Activated CD8-positive, alpha-beta T cell treated with anti-CD3 and anti-CD28 coated beads, Interleukin-2, amount 10 ng/mL, durations not matched to agents 7 days and 5 days (primary cell): ENCODE results near the gene GARIN5A. TPM values are rescaled to one million over a fixed set of nuclear protein-coding genes. Genes with fewer than 3 reads are reported as not detected.

Experiments
- ATAC-seq: fragments of 150-1000 bp; cut with Tn5 transposase; one replicate; pipeline ENCODE4 v1.10.0; 2021; ENCODE audit warnings: moderate library complexity
- CTCF ChIA-PET: fragments of 350-600 bp; sonication (Branson Sonifier 250); formaldehyde crosslinking; loops from one replicate; lab custom pipeline; 2021; ENCODE audit warnings: antibody characterized with exemption; lab: Charles Lee
- POLR2A ChIA-PET: fragments of 350-600 bp; sonication (Branson Sonifier 250); formaldehyde crosslinking; loops from one replicate; lab custom pipeline; 2021; ENCODE audit warnings: antibody characterized with exemption; lab: Charles Lee
- DNase-seq: peaks from one replicate; pipeline ENCODE4 v3.0.0-alpha.2; 2020
- H3K27ac Mint-ChIP-seq: one replicate; pipeline ENCODE4 v1.8.0; 2021; ENCODE audit warnings: mild to moderate bottlenecking, mixed read lengths
- H3K27me3 Mint-ChIP-seq: one replicate; pipeline ENCODE4 v1.8.0; 2021; ENCODE audit warnings: low read depth, mixed read lengths
- H3K36me3 Mint-ChIP-seq: one replicate; pipeline ENCODE4 v1.8.0; 2021; ENCODE audit warnings: low read depth, mixed read lengths
- H3K4me1 Mint-ChIP-seq: one replicate; pipeline ENCODE4 v1.8.0; 2021; ENCODE audit warnings: low read depth, mixed read lengths
- H3K4me3 Mint-ChIP-seq: one replicate; pipeline ENCODE4 v1.8.0; 2021; ENCODE audit warnings: mild to moderate bottlenecking, mixed read lengths
- H3K9me3 Mint-ChIP-seq: one replicate; pipeline ENCODE4 v1.8.0; 2022; ENCODE audit warnings: mixed read lengths; ENCODE audit not compliant: insufficient read depth
- total RNA-seq, 2 experiments: library from RNA; stranded (reverse); gene quantifications; one replicate each; pipeline ENCODE4 v1.2.3, GENCODE V29; 2021

GARIN5A gene
- total RNA-seq, 2 experiments from 2014 or later, result 0.29 TPM; not detected in 1

GRCh38 chr19:50505856-50506611, 29.4 kb upstream of the GARIN5A start:
- DNase-seq, result no peak
- Mint-ChIP-seq H3K27me3 (no peaks in the 10 kb centered on the region), H3K36me3 (peaks cover 7% of the 10 kb centered on the region), H3K4me1 (peaks cover 14% of the 10 kb centered on the region), H3K27ac (no peak overlapping the region), H3K9me3 (no peaks in the 10 kb centered on the region), H3K4me3 (no peak overlapping the region)
- POLR2A ChIA-PET, result no interaction called here
- ATAC-seq, result no peak
- CTCF ChIA-PET, result no interaction called here

- ATAC-seq (peak; percentile 13), DNase-seq (no peak)
- no peak overlapping the region for H3K27ac Mint-ChIP-seq
- ChIA-PET CTCF (no interaction called here), POLR2A (no interaction called here)
- no peaks in the 10 kb centered on the region for H3K4me1 Mint-ChIP-seq
- H3K36me3 Mint-ChIP-seq, result peaks cover 2% of the 10 kb centered on the region
- no peaks in the 10 kb centered on the region for H3K9me3 Mint-ChIP-seq
- no peak overlapping the region for H3K4me3 Mint-ChIP-seq
- no peaks in the 10 kb centered on the region for H3K27me3 Mint-ChIP-seq
Observed at GRCh38 chr19:50501568-50502475, 25.2 kb upstream of the GARIN5A start.

GRCh38 chr19:50501186-50501567, 24.5 kb upstream of the GARIN5A start:
- no peaks in the 10 kb centered on the region for H3K4me1 Mint-ChIP-seq
- H3K9me3 Mint-ChIP-seq, result no peaks in the 10 kb centered on the region
- CTCF ChIA-PET, result no interaction called here
- H3K27ac Mint-ChIP-seq, result no peak overlapping the region
- DNase-seq (no peak), ATAC-seq (peak; percentile 18)
- no peak overlapping the region for H3K4me3 Mint-ChIP-seq
- H3K27me3 Mint-ChIP-seq, result no peaks in the 10 kb centered on the region
- POLR2A ChIA-PET, result no interaction called here
- peaks cover 2% of the 10 kb centered on the region for H3K36me3 Mint-ChIP-seq

GRCh38 chr19:50500753-50501151, 24.1 kb upstream of the GARIN5A start:
- Mint-ChIP-seq H3K4me3 (no peak overlapping the region), H3K27me3 (no peaks in the 10 kb centered on the region), H3K27ac (no peak overlapping the region), H3K9me3 (no peaks in the 10 kb centered on the region), H3K36me3 (peaks cover 2% of the 10 kb centered on the region), H3K4me1 (no peaks in the 10 kb centered on the region)
- ATAC-seq (peak; percentile 15), DNase-seq (no peak)
- ChIA-PET CTCF (interaction anchor here (1.0 kb wide), 1 partner anchor 10 kb away, joined by 4 read pairs; the partner anchor contains the start of gene JOSD2), POLR2A (no interaction called here)

GRCh38 chr19:50500060-50500752, 23.6 kb upstream of the GARIN5A start:
- CTCF ChIA-PET, result interaction anchor here (1.0 kb wide), 1 partner anchor 11 kb away, joined by 4 read pairs; the partner anchor contains the start of gene JOSD2
- ATAC-seq (peak; percentile 39), DNase-seq (peak; percentile 50)
- Mint-ChIP-seq H3K36me3 (peaks cover 2% of the 10 kb centered on the region), H3K27ac (no peak overlapping the region), H3K4me1 (no peaks in the 10 kb centered on the region), H3K27me3 (no peaks in the 10 kb centered on the region), H3K9me3 (no peaks in the 10 kb centered on the region), H3K4me3 (no peak overlapping the region)
- POLR2A ChIA-PET, result no interaction called here

GRCh38 chr19:50498219-50499056, 21.8 kb upstream of the GARIN5A start:
- DNase-seq, result no peak
- Mint-ChIP-seq H3K4me1 (no peaks in the 10 kb centered on the region), H3K36me3 (no peaks in the 10 kb centered on the region), H3K27me3 (no peaks in the 10 kb centered on the region), H3K4me3 (no peak overlapping the region), H3K27ac (no peak overlapping the region), H3K9me3 (no peaks in the 10 kb centered on the region)
- ChIA-PET CTCF (no interaction called here), POLR2A (no interaction called here)
- ATAC-seq, result no peak

GRCh38 chr19:50497022-50497405, 20.4 kb upstream of the GARIN5A start:
- CTCF ChIA-PET, result no interaction called here
- no peaks in the 10 kb centered on the region for H3K36me3 Mint-ChIP-seq
- H3K27me3 Mint-ChIP-seq, result no peaks in the 10 kb centered on the region
- H3K9me3 Mint-ChIP-seq, result no peaks in the 10 kb centered on the region
- no peak overlapping the region for H3K4me3 Mint-ChIP-seq
- no peak overlapping the region for H3K27ac Mint-ChIP-seq
- H3K4me1 Mint-ChIP-seq, result peaks cover 5% of the 10 kb centered on the region
- DNase-seq (no peak), ATAC-seq (no peak)
- POLR2A ChIA-PET, result no interaction called here

- DNase-seq (no peak), ATAC-seq (no peak)
- H3K4me3 Mint-ChIP-seq, result no peak overlapping the region
- H3K36me3 Mint-ChIP-seq, result no peaks in the 10 kb centered on the region
- H3K9me3 Mint-ChIP-seq, result no peaks in the 10 kb centered on the region
- peaks cover 11% of the 10 kb centered on the region for H3K4me1 Mint-ChIP-seq
- H3K27ac Mint-ChIP-seq, result no peak overlapping the region
- no peaks in the 10 kb centered on the region for H3K27me3 Mint-ChIP-seq
- ChIA-PET CTCF (no interaction called here), POLR2A (no interaction called here)
Observed at GRCh38 chr19:50496189-50497021, 19.8 kb upstream of the GARIN5A start.

- no peak overlapping the region for H3K4me3 Mint-ChIP-seq
- CTCF ChIA-PET, result no interaction called here
- H3K36me3 Mint-ChIP-seq, result no peaks in the 10 kb centered on the region
- H3K27me3 Mint-ChIP-seq, result no peaks in the 10 kb centered on the region
- no peaks in the 10 kb centered on the region for H3K9me3 Mint-ChIP-seq
- H3K27ac Mint-ChIP-seq, result no peak overlapping the region
- ATAC-seq (no peak), DNase-seq (no peak)
- peaks cover 13% of the 10 kb centered on the region for H3K4me1 Mint-ChIP-seq
- POLR2A ChIA-PET, result no interaction called here
Observed at GRCh38 chr19:50495020-50495531, 18.4 kb upstream of the GARIN5A start.

GRCh38 chr19:50494186-50495019, 17.8 kb upstream of the GARIN5A start:
- Mint-ChIP-seq H3K4me1 (peaks cover 13% of the 10 kb centered on the region), H3K9me3 (no peaks in the 10 kb centered on the region), H3K27me3 (no peaks in the 10 kb centered on the region), H3K36me3 (no peaks in the 10 kb centered on the region), H3K27ac (no peak overlapping the region), H3K4me3 (no peak overlapping the region)
- no peak for ATAC-seq
- ChIA-PET CTCF (no interaction called here), POLR2A (no interaction called here)
- no peak for DNase-seq
